Peyer's patch (tissue), 4 donors: ENCODE results near the gene TECTB.

Source experiments
- CTCF ChIP-seq, 6 experiments: fragments of 450-650 bp in 4 of 6; fragments of 200-600 bp in 2 of 6; sonication (generic) in 1 of 6; IDR thresholded peaks; one replicate each; pipeline ENCODE4 v1.5.1; 2017 to 2019; ENCODE audit warnings: antibody characterized with exemption in 6 of 6, mild to moderate bottlenecking in 3 of 6, moderate library complexity in 1 of 6
- POLR2A ChIP-seq, 2 donors: fragments of 450-650 bp; IDR thresholded peaks; one replicate each; pipeline ENCODE4 v1.5.1; 2017; ENCODE audit warnings: antibody characterized with exemption in 2 of 2, mild to moderate bottlenecking in 2 of 2, moderate library complexity in 2 of 2

GRCh38 chr10:112265745-112266144 is 17.5 kb upstream of the TECTB start:
- TF ChIP-seq CTCF (IDR thresholded peaks at IDR 0.05) (no peak), POLR2A (IDR thresholded peaks at IDR 0.05) (no peak)
